AML-193 (cell line): ENCODE data around the gene UBE4A.

Source experiments
- DNase-seq, 2 experiments: peaks; one replicate each; lab custom pipeline; 2025; lab: John Stamatoyannopoulos, UW

Gene UBE4A, protein sequence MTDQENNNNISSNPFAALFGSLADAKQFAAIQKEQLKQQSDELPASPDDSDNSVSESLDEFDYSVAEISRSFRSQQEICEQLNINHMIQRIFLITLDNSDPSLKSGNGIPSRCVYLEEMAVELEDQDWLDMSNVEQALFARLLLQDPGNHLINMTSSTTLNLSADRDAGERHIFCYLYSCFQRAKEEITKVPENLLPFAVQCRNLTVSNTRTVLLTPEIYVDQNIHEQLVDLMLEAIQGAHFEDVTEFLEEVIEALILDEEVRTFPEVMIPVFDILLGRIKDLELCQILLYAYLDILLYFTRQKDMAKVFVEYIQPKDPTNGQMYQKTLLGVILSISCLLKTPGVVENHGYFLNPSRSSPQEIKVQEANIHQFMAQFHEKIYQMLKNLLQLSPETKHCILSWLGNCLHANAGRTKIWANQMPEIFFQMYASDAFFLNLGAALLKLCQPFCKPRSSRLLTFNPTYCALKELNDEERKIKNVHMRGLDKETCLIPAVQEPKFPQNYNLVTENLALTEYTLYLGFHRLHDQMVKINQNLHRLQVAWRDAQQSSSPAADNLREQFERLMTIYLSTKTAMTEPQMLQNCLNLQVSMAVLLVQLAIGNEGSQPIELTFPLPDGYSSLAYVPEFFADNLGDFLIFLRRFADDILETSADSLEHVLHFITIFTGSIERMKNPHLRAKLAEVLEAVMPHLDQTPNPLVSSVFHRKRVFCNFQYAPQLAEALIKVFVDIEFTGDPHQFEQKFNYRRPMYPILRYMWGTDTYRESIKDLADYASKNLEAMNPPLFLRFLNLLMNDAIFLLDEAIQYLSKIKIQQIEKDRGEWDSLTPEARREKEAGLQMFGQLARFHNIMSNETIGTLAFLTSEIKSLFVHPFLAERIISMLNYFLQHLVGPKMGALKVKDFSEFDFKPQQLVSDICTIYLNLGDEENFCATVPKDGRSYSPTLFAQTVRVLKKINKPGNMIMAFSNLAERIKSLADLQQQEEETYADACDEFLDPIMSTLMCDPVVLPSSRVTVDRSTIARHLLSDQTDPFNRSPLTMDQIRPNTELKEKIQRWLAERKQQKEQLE

DNA sequence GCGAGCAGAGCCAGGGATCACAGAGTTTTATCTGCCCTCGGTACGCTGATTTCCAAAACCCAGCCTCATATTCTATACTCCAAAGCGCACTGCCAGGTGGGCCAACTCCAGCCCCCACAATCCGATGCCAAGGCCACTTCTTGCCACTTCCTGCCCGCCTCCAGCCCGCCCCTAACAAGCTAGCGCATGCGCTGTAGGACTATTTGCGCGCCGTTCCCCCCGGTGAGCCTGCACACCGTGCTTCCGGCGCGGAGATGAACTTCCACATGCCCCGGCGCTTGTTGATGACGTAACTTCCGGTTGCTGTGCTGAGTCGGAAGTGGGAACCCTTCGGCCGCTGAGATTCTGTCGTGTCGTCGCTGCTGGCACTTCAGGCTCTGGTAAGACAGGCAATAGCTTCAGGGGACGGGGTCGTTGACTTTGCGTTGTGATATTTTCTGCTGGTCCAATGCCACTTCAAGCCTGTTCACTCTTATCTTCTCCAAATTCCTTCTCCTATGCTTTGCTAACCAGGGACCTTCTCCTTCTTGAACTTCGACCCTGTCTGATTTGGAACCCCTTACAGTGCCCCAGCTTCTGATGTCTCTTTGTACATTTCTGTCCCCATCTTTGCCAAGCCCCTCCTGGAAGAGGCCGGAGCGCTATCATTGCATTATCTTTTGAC, at the start of gene UBE4A:
TSS of gene UBE4A (plus strand) at position 306 of the 664 bp plus-strand sequence. CDS start 5,481 bp downstream, outside the sequence.
- DNase-seq = peak; percentile 84 to 88

DNA sequence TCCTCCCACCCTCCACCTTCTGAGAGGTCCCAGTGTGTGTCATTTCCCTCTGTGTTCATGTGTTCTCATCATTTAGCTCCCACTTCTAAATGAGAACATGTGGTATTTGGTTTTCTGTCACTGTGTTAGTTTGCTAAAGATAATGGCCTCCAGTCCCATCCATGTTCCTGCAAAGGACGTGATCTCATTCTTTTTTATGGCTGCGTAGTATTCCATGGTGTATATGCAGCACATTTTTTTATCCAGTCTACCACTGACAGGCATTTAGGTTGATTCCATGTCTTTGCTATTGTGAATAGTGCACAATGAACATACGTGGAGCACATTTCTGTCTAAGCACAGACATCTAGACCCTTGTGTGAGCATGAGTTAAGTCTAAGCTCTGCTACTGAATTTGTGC, 49.1 kb upstream of the UBE4A start:
- DNase-seq = no peak

DNA sequence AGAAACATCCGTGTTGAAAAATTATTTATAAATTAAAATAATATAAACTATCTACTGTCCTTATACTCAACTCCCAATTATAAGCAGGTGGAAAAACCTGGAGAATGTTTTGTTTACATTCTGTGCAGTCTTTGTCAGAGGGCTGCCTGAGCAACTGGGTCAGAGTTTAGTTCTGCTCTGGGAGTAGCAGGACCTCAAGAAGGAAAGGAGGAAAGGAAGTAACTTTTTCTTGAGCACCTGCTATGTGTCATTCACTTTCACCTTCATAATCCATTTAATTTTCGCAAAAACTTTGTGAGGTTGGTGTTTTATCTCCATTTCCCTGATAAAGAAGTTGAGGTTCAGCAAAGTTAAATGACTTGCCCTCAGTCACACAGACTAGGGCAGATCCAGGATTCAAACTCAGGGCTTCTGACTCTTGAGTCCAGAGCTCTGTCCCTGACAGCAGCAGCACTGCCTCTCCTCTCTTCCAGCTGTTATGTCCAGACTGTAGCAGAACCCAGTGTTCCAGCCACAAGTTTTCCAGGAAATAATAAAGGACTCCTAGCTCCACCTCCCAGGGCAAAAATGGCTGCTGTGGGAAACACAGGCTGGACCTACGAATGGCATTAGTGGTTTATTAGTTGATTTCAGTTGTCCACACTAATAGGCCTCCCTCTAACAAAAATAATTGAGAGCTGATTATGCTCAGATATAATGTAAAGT, 48.5 kb upstream of the UBE4A start:
- no peak for DNase-seq

GRCh38 chr11:118311518-118311917, 47.9 kb upstream of the UBE4A start:
- DNase-seq = no peak

GRCh38 chr11:118312328-118312727, 47.1 kb upstream of the UBE4A start:
- DNase-seq = no peak

- DNase-seq = no peak
Measured at GRCh38 chr11:118313242-118313641, 46.2 kb upstream of the UBE4A start.

- no peak for DNase-seq
Measured at GRCh38 chr11:118314988-118315411, 44.4 kb upstream of the UBE4A start.

DNA sequence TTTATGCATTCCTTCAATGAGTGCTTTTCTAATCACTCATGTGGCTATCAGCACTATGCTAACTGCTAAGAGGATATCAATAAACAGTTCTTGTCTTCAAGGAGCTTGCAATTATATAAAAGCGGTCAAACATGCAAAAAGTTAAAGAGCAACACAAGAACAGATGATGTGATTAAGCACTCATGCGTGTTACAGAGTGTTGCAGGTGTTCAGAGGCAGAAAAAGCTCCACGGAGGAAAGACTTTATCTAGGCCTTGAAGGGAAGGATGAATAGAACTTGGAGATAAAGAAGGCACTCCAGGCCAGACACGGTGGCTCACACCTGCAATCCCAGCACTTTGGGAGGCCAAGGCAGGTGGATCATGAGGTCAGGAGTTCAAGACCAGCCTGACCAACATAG, 41.3 kb upstream of the UBE4A start:
- no peak for DNase-seq

DNA sequence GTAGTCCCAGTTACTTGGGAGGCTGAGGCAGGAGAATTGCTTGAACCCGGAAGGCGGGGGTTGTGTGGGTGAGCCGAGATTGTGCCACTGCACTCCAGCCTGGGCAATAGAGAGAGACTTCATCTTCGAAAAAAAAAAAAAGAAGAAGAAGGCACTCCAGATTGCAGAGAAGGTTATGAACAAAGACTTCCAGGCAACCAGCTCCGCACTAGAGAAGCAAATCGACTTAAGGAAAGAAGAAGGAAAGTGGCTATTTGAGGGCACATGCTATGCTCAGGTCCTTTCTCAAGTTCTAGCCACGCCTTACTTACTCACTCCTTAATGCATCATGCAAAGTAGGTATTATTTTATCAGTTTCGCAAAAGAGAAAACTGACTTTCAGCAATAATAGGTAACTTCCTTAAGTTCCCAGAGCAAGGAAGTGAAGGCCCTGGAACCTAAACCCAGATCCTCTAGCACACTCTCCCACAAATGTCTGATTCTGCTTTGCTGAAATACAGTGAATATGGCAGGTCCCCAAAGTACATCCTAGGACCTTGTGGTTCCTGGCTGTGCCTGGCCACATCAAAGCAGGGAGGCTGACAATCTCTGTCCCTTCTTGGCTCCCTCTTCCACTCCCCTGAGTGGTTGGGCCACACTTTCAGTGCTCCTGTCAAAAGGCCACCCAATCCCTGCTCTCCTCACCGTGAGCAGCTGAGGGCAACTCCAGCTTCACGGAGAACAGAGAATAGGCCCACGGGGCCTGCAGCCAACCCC, 40.6 kb upstream of the UBE4A start:
- no peak for DNase-seq

DNA sequence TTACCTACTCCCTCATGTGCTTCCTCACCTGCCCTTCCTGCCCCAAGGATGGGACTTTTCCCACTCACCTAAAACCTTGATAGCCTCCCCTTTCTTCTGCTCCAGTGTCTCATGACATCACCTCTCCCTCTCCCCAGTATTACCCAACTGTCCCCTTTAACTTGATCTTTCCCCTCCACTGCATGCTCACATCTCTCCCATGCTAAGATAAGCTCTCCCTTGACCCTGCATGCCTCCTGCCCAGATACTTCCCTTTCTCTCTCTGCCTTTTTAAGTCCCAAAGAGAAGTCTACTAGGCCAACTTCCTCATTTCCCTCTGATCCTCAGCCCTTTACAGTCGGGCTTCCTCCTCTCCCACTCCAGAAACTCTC, 40.1 kb upstream of the UBE4A start:
- peak; percentile 83 to 85 for DNase-seq

- DNase-seq = no peak
Measured at GRCh38 chr11:118320515-118320914, 38.9 kb upstream of the UBE4A start.

DNA sequence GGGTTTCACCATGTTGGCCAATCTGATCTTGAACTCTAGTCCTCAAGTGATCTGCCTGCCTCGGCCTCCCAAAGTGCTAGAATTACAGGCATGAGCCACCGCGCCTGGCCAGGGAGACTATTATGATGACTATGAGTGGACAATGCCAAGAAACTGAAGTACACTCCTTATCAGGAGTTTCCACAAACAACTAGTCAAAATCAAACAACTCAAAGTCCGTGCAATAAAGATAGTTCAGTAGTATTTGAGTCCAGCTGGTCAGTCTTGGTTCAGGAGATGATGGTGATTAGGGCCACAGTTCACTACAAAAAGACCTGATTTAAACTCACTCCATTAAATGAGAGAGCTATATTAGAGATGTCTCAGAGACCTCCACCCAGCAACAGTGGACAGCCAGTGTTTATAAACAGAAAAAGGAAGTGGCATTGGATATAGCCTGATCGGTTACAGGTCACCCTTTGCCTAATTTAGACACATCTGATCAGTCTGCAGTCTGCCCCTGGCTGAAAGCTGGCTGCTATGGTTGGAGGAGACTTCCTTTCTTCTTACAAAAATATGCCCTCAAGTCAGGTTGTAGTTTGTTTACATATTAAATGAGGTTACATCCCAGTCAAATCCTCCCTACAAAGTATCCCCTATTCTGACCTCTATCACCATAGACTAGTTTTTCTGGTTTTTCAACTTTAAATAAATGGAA, 37.9 kb upstream of the UBE4A start:
- DNase-seq = no peak

DNA sequence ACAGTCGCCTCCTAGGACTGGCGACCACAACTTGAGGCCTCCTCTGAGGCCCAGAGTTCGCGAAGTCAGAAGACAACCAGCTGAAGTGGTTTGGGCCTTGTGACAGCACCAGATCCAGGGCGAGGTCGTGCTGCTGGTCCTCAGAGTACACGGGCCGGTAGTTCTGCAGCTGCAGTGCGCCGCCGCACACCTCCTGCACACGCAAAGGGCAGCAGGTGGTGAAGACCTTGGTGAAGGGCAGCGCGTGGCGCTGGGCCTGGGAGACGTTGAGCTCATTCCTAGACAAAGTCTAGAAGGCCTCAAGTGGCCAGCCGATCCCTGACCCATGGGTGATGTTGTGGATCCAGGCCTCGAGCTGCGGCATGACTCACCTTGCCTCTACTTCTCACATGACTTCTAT, 36.7 kb upstream of the UBE4A start:
- no peak for DNase-seq

- DNase-seq = no peak
Measured at GRCh38 chr11:118325283-118325682, 34.1 kb upstream of the UBE4A start.

- no peak for DNase-seq
Measured at GRCh38 chr11:118328745-118329144, 30.7 kb upstream of the UBE4A start.

GRCh38 chr11:118334745-118335144, 24.7 kb upstream of the UBE4A start:
- DNase-seq = no peak

- DNase-seq = no peak
Measured at GRCh38 chr11:118338637-118339061, 20.8 kb upstream of the UBE4A start.

- no peak for DNase-seq
Measured at GRCh38 chr11:118339281-118339961, 20.0 kb upstream of the UBE4A start.

DNA sequence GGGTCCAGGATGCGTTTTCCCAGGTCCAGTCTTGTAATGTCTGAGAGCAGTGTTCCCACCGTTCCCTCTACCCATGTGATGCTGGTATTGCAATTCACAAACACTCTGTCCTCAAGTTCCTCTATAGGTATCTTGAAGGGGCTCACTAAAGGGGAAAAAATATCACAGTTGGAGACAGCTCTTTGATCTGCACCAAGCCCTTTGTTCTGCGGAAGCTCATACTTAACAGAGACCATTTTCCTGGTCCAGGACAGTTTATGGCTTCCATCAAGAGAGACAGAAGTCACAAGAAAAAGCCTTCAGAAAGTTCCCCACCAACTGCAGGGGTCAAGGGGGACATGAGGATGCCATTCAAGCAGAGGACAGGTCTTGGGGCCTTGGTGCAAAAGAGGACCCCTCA, 19.0 kb upstream of the UBE4A start:
- DNase-seq = no peak

- DNase-seq = no peak
Measured at GRCh38 chr11:118341261-118341660, 18.1 kb upstream of the UBE4A start.
